DOHH2 (cell line): ENCODE data around the gene NCAPD2.

ENCODE experiments used
- CTCF ChIP-seq: fragments of 200-600 bp; sonication (generic); IDR thresholded peaks from one replicate; pipeline ENCODE4 v1.5.1; 2014; ENCODE audit warnings: antibody characterized with exemption, mild to moderate bottlenecking, low read depth, low read length; ENCODE audit not compliant: poor library complexity, severe bottlenecking
- EZH2phosphoT487 ChIP-seq: fragments of 200-600 bp; sonication (generic); IDR thresholded peaks from 2 replicates; pipeline ENCODE4 v1.6.1; 2017; ENCODE audit warnings: borderline replicate concordance, mild to moderate bottlenecking, antibody characterized with exemption, low read length, moderate library complexity, mixed read lengths

DNA sequence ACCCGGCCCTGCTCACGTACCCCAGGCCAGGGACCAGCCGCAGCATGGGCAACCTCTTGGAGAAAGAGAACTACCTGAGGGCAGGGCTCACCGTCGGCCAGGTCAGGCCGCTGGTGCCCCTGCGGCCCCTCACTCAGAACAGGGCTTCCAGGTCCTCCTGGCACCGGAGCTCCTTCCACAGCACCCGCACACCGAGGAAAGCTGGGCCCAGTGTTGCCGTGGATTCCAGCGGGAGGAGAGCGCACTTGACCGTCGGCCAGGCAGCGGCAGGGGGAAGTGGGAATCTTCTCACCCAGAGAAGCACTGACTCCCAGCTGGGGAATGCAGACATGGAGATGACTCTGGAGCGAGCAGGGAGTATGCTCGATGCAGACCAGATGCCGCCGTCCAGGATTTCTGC is 15.5 kb upstream of the NCAPD2 start:
- TF ChIP-seq CTCF (no peak), EZH2phosphoT487 (no peak)
